Mucosa of descending colon (tissue), 3 donors: ENCODE results near the gene ROBO2. TPM values are rescaled to one million over a fixed set of nuclear protein-coding genes. Genes with fewer than 3 reads are reported as not detected.

Experiments used
- ATAC-seq: fragments of 200-7000 bp; cut with Tn5 transposase; one replicate; pipeline ENCODE4 v1.9.1; 2020; ENCODE audit warnings: mild to moderate bottlenecking, moderate library complexity
- DNase-seq, 3 donors: peaks; one replicate each; pipeline ENCODE4 v3.0.0-alpha.2; 2020
- H3K36me3 ChIP-seq: fragments of 200-600 bp; one replicate; pipeline ENCODE4 v1.8.0; 2021; ENCODE audit warnings: low read depth, mild to moderate bottlenecking
- H3K4me1 ChIP-seq: fragments of 200-600 bp; one replicate; pipeline ENCODE4 v1.8.0; 2021; ENCODE audit warnings: low read depth, mild to moderate bottlenecking
- H3K4me3 ChIP-seq: fragments of 200-600 bp; one replicate; pipeline ENCODE4 v1.8.0; 2021; ENCODE audit warnings: mild to moderate bottlenecking
- H3K9me3 ChIP-seq: fragments of 200-600 bp; one replicate; pipeline ENCODE4 v1.8.0; 2021; ENCODE audit warnings: mild to moderate bottlenecking
- intact Hi-C, 2 donors: fragments of 100-400 bp; cut with DNase I in 1 of 2; cut with micrococcal nuclease in 1 of 2; formaldehyde crosslinking; loops; one replicate each; pipeline versions ENCODE4 v1.11.0 to v1.11.1; 2022; cut with DNase I, micrococcal nuclease
- total RNA-seq, 3 donors: library from RNA; stranded (reverse); fragmentation: NEBNext Ultra II Directional in 2 of 3; extraction: Animal tissue kit (Norgen Biotek cat#: 25700) in 2 of 3; gene quantifications; one replicate each; pipeline versions ENCODE4 v1.2.1 to v1.2.4, GENCODE V29; 2021 to 2023
- TF ChIP-seq, protein P1 (sequence below): fragments of 200-600 bp; IDR thresholded peaks from one replicate; pipeline ENCODE4 v1.8.0; 2022; ENCODE audit warnings: antibody characterized with exemption, mild to moderate bottlenecking
- donor health status: DM: no; HTN: no; CAD: no; lungs with moderate emphysema.
- donor health status: DM: no; HTN: no; CAD: no.
- donor health status: DM: no; HTN: yes; CAD: no.

The ROBO2 gene
- total RNA-seq, 3 donors from 2014 or later, result 1.3 to 2.1 (median 1.4) TPM

DNA sequence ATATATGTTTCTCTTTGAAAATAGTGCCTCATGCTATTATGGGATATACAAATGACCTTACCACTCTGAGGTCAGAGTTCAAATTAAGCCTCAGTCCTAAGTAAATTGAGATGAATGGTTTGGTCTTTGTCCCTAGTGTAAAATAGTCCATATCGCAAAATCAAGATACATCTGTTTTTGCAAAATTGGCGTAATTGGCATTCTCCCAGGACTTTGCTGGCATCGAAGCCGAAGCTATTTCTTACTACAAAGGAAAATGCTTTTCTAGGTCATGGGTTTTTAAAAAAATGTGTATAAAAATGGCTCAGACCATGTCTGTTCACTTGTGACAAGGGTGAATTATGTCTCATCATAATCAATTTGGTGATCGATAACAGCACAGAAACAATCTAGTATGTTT lies 25.9 kb downstream of the ROBO2 start:
- intact Hi-C loops, result no loop called here
- ATAC-seq, result no peak

DNA sequence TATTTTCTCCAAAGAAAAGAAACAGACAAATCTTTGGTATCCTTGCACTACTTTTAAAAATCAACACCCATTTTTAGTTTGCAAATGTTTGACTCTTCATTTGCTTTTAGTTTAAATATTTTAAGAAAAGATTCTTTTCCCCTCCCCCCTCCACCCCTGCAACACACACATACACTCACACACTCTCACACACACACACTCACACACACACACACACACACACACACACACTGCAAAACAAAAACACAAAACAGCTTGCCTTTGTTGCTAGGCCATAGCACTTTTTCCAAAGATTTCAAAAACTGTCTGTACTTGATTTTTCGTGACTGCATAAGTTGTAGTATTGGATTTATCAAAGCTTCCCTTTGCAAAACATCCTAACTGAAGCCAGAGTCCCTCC lies 26.9 kb downstream of the ROBO2 start:
- Histone ChIP-seq H3K36me3 (no peaks in the 10 kb centered on the region), H3K9me3 (peaks cover 6% of the 10 kb centered on the region), H3K4me3 (no peak overlapping the region), H3K4me1 (no peaks in the 10 kb centered on the region)
- no peak for DNase-seq
- ATAC-seq, result no peak
- TF ChIP-seq, protein P1, sequence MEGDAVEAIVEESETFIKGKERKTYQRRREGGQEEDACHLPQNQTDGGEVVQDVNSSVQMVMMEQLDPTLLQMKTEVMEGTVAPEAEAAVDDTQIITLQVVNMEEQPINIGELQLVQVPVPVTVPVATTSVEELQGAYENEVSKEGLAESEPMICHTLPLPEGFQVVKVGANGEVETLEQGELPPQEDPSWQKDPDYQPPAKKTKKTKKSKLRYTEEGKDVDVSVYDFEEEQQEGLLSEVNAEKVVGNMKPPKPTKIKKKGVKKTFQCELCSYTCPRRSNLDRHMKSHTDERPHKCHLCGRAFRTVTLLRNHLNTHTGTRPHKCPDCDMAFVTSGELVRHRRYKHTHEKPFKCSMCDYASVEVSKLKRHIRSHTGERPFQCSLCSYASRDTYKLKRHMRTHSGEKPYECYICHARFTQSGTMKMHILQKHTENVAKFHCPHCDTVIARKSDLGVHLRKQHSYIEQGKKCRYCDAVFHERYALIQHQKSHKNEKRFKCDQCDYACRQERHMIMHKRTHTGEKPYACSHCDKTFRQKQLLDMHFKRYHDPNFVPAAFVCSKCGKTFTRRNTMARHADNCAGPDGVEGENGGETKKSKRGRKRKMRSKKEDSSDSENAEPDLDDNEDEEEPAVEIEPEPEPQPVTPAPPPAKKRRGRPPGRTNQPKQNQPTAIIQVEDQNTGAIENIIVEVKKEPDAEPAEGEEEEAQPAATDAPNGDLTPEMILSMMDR, result no peak
- intact Hi-C loops, result no loop called here

More for the DNA sequence above, 25.9 kb downstream of the ROBO2 start:
- TF ChIP-seq, protein P1, result no peak
- DNase-seq, result no peak
- Histone ChIP-seq H3K4me1 (no peaks in the 10 kb centered on the region), H3K9me3 (peaks cover 10% of the 10 kb centered on the region), H3K4me3 (no peak overlapping the region), H3K36me3 (no peaks in the 10 kb centered on the region)

DNA sequence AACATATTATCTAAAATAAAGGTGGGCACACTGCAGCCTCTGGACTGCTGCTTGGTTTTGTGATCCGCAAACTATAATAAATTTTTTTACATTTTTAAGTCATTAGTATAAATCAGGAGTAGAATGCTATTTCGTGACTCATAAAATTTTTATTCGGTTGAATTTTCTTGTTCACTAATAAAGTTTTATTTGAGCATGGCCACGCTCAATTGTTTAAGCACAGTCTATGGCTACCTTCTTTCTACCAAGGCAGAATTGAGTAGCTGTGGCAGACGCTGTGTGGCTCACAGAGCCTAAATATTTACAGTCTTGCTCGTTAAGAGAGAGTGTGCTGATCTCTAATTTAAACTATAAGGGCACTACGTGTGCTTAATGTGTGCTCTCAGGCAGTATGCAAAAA lies 28.9 kb downstream of the ROBO2 start:
- no peak overlapping the region for H3K4me3 ChIP-seq
- no peaks in the 10 kb centered on the region for H3K36me3 ChIP-seq
- ATAC-seq (no peak), DNase-seq (no peak)
- H3K4me1 ChIP-seq, result no peaks in the 10 kb centered on the region
- no peaks in the 10 kb centered on the region for H3K9me3 ChIP-seq
- TF ChIP-seq, protein P1, result no peak
- intact Hi-C loops, result no loop called here

DNA sequence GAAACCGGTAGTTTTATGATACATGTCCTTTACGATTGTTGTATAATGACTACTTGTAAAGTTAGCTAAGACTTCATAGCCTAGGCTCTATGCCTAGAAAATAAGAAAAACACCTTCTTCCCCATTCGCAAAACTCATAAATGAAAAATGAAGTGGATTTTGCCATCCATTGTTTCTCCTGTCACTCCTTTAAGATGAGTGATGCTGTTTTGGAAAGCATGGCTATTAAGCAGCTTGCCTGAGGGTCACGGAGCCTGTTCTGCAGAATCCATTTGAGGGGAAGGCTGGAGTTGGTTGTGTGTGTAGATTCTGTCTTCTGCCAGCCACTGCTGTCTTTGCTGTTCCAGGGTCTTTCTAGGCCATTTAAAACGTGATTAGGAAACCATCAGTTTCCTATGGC lies 31.5 kb downstream of the ROBO2 start:
- H3K9me3 ChIP-seq, result no peaks in the 10 kb centered on the region
- ATAC-seq (no peak), DNase-seq (no peak)
- no peaks in the 10 kb centered on the region for H3K4me1 ChIP-seq
- H3K36me3 ChIP-seq, result no peaks in the 10 kb centered on the region
- intact Hi-C loops, result no loop called here
- H3K4me3 ChIP-seq, result no peak overlapping the region
- TF ChIP-seq, protein P1, result no peak

DNA sequence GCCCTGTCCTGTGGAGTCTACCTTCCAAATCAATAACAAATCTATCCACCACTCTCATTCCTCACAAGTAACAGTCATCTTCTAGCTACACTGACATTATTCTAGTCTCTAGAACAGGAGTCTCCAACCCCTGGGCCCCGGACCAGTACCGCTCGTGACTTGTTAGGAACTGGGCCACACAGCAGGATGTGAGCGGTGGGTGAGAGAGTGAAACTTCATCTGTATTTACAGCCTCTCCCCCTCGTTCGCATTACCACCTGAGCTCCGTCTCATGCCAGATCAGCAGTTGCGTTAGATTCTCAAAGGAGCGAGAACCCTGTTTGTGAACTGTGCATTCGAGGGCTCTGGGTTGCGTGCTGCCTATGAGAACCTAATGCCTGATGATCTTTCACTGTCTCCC lies 31.9 kb downstream of the ROBO2 start:
- ATAC-seq (no peak), DNase-seq (no peak)
- H3K4me1 ChIP-seq, result no peaks in the 10 kb centered on the region
- TF ChIP-seq, protein P1, result no peak
- intact Hi-C loops, result no loop called here
- no peaks in the 10 kb centered on the region for H3K36me3 ChIP-seq
- no peaks in the 10 kb centered on the region for H3K9me3 ChIP-seq
- no peak overlapping the region for H3K4me3 ChIP-seq

DNA sequence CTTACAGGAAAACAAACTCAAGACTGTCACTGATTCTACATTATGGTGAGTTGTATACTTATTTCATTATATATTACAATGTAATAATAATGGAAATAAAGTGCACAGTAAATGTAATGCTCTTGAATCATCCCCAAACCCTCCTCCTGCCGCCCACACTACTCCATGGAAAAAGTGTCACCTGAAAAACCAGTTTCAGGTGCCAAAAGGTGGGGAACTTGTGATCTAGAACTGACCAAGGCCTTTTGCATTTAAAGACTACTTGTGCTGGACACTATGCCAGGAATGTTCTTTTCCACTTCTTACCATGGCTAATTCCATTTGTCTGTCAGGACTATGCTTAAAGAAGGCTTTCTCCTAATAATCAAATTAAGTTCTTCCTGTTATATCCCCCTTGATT lies 32.3 kb downstream of the ROBO2 start:
- ATAC-seq (no peak), DNase-seq (no peak)
- no peaks in the 10 kb centered on the region for H3K9me3 ChIP-seq
- H3K4me1 ChIP-seq, result no peaks in the 10 kb centered on the region
- intact Hi-C loops, result no loop called here
- H3K4me3 ChIP-seq, result no peak overlapping the region
- TF ChIP-seq, protein P1, result no peak
- no peaks in the 10 kb centered on the region for H3K36me3 ChIP-seq
